Right forelimb (tissue), 1 donor: ENCODE measurements around the gene FAM53B.

ENCODE experiments used
- DNase-seq: peaks from one replicate; pipeline ENCODE4 v3.0.0-alpha.2; 2018

Gene FAM53B

DNA sequence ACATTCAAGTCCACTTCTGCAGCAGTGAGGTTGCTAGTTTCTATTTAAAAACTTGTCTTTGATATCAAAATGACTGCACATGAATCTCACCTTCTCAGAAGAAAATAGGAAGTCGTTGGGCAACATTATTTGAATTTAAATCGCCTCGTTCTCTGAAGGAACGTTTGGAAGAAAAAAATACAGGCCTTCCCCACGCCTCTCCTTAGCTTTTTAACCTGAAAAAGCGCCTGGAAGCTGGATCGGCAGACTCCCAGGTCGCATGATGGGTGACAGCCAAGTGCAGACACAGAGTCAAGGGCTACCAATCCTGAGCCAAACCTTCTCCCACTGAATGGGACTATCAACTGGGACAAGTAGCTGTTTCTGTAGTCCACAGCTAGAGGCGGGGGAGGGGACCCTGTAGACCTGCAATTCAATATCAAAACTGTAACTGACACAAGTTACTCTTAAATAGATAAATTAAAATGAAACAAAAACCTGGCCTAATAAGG is 2.2 kb downstream of the FAM53B start:
- no peak for DNase-seq

DNA sequence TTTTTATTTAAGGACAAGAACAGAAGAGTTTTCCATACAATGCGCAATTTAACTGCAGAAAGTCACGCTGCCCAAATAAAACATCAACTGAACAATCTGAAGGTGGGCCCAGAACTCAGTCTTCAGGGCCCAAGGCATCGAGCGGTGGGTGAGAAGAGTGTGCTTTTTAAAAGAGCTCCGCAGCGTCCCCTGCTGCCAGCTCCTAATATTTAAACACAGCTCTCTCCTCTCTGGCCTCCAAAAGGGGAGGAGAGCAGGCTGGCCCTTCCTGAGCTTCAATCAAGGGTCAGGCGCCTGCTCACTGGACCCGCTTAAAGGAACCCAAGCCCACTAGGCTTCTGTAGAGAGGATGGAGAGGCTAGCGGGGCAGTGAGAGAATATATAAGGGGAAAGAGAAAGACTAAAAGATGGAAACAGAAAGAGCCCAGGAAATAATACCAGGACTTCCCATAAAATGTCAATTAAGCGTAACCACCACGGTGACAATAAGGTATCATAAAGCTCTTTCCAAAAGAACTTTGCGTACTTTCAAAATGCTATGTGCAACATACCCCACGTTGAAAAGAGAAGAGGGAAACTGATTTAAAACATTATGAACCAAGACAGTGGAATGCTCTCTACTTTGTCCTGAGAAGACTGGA is 2.8 kb downstream of the FAM53B start:
- peak; percentile 89 for DNase-seq

DNA sequence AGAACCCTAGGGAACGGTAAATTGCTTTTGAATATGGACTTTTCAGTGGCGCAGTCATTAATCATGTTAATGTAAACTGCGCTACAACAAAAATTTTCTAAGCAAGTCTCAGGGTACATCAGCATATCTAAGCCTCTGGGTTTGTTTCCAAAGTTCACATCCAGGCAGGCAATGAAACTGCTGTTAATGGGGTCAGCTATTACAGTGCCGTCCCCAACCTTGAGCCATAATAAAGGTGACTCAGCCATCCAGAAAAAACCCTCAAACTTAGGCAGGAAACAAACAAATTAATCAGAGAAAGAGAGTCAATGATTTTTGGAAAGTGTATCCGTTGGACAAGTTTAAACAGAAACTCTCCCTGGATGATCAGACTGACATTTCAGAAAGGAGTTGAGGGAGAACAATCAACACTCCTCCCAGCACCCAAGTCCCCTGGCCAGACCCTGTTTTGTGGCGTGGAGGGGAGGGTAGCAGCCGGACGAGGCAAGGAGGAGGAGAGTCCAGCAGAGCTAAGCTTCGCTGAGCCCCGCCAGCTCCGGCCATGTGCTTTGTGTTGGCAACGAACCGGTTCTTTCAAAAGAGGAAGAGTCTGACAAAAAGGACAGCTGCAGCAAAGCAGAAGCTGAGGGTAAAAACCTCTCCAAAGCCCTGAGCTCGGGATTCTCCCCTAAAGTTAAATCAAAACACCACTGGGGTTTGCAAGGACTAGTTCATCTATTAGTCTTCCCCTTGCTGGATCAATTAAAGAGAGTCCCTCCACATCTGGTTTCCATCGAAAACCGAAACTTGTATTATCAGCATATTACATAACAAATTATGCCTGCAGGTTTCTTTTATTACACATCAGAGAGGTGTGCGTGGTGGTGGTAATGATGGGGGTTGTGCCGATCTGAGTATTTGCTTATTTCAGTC is 3.6 kb downstream of the FAM53B start:
- DNase-seq: peak; percentile 79

DNA sequence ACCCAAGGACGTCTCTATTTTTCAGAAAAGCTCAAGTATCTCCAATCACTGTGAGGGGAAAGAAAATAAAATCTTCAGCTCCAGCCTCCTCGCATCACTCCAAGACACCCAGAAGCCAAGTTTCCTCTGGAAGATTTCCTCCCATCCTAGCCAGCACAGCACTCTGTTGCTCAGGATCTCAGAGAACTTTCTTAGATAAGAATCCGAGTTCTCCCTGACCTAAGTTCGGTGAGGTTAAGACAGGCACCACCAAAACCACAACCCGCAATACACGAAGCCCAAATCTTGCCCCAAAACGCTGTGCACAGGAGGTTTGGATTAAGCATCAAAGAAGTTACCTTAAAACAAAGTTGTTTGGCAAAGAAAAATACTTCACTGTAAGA is 4.2 kb downstream of the FAM53B start:
- DNase-seq: peak; percentile 66

DNA sequence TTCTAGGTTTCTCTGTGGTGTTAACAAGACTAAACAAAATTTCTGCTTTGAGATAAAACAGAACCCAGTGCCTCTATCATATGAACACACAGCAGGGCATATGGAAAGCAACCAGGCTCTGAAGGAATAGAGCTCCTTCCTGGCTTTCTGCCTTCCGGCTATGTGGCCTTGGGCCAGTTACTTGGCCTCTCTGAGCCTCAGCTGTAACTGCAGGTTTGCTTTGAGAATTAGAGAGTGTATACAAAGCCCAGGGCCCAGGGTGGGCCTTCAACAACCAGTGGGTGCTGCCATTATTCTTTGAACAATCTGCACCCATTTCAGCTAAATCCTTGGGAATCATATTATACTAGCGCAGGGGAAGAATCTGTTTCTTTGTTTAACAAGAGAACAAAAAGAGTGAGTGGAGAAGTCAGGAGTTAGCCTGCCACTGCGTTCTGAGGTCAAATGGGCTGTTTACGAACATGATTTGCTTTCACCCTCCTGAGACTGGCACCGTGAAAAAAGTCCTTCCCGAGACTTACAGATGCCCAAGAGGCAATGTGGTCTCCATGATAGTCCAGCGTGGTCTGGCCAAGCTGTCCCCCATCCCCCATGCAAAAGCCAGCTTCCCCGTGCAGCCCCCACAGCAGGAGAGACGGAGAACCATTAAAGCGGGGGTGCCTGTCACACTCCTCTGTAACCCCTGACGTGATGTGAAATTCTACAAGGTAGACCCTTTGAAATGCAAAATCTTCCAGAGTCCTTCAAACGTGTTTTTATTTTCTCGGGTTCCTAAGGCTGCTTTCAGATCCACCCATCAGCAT is 4.9 kb downstream of the FAM53B start:
- no peak for DNase-seq

DNA sequence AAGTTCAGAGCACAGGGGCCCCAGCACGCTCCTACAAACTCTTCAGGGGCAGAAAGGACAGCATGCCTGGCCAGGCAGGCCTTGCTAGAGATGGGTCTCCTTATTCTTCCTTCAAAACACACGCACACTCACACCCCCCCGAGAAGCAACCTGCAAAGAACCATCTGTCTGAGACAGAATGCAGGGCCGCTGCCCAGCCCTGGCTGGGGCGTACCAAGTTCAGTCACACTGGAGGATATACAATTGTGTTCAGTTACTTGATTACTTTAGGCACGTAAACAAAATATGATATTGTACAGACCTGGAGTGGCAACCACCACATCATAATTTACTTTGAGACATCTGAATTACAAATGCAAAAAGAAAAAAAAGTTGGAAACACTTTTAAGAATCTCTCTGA is 5.7 kb downstream of the FAM53B start:
- no peak for DNase-seq

DNA sequence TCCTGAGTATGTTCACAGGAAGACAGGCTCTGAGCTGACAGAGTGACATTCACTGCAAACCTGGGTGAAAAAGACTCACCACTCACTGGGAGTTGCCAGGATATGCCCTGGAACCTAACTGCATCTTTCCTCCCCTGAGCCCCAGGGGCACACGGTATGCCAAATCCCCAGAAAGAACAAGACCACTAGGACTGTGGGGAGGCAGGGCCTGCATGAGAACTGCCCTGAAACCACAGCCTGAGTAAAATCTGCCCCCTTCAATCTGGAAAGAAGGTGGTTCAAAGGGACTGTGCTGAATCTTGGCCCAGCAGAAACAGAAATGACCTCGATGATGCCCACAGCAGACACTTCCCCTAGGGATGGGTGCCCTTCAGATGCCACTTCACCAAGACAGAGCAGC is 6.5 kb downstream of the FAM53B start:
- no peak for DNase-seq

DNA sequence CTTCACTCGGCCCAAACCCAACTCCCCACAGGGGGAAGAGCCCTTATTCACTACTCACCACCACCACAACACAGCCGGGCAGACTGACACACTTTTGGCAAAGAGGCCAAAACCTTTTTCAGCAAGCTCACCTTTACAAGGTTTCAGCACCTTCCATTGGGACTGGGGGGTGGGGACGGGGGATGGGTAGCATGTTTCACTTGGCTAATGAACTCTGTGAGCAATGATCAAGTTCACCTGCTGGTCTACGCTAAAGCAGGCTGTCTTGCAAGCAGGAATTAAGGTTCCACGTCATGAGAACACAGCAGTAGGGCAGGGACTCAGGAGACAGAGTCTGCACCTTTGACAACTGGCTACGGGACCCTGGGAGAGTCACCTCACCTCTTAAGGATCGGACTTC is 7.0 kb downstream of the FAM53B start:
- no peak for DNase-seq

DNA sequence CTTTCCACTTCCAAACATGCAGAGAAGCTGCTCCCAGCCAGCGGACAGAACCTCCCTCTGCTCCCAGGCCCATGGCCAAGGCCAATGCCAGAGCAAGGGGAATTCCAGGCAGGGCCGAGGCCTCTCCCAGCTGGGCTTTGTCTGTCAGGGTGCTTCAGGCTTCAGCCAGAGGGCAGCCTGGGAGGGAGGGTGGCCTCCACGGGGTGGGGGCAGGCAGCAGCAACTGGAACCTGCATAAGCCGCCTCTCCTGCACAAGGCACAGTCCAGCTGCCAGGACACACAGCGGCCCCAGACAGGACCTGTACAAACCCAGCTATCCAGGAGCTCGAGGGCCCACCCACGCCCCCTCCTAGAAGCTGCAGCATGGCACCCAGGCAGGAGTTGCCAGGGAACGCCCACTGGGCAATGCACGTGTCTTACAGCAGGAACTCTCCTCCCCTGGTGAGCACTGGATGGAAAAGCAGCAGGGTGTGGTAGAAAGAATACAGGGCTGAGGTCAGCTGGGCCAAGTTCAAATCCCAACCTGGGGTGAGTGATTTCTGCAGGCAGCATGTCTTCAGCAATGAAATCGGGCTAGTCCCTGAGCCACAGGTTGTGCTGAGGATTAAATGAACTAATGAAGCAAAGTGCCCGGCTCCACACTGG is 7.6 kb downstream of the FAM53B start:
- peak; percentile 69 for DNase-seq

DNA sequence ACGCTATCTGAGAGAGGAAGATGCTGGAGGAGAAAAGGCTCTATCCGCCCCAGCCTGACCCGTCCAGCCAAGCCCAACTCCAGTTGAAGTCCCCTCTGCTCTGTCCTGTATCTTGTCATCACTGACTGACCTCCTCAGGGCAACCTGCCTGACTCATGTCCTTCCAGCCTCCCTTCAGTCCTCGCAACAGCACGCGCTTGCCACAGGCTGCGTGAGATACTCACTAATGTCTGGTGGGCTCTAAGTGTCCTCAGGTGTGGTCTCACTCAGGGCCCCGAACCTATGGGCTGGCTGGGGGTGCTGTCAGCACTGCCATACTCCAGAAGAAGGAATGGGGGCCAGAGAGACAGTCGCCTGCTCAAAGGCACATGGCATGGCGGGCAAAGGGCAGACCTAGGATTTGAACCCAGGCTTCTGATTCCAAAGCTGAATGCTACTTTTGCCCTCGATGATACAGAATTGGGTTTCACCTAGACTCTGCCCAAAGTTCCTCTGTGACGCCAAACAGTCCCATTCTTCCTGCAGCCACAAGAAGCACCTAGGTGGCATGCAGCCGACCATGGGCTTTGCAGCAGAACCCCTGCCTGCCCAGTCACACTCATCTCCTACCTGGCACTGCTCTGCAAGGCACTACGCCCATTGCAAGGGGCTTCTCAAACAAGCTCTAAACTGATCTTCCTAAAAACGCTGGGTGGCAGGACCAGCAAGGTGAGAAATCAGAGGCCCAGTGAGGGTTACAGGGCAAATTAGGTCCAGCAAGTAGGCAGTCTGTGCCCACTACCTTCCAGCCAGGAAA is 8.5 kb downstream of the FAM53B start:
- DNase-seq: no peak

DNA sequence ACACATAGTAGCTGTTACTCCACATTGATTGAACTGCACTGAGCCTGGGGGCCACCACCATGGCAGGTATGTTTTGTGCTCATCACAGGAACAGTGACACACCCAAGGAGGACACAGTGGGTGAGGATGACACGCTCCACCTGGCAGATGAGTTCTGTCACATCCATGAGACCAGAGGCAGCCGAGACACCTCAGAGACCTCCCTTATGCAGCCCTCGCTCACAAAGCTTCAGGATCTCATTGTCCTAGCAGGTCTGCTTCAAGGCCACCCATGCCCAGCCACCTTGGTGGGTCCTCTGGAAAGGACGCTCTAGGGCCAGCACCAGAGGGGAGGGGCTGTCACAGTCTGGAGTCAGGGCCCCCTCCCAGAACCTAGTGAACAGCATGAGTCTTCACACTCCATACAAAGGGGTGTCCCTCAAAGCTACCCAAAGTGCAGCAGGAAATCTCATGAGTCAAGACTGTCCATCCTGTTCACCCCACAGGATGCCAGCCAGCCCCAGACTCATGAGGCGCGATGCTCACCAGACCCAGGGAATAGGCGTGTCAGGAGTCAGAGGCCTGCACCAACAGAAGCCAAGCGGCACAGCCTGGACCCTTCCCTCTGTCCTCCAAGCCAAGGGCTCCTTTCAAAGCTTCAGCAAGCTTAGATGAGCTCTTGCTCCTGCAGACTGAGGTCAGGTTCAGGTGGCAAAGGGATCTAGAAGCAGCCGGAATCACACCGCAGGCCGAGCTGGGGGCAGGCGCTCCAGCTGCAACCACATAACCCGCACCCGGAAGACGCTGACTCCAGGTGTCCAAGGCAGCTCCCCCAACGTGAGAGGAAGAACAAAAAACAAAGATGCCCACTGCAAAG is 9.6 kb downstream of the FAM53B start:
- DNase-seq: no peak

DNA sequence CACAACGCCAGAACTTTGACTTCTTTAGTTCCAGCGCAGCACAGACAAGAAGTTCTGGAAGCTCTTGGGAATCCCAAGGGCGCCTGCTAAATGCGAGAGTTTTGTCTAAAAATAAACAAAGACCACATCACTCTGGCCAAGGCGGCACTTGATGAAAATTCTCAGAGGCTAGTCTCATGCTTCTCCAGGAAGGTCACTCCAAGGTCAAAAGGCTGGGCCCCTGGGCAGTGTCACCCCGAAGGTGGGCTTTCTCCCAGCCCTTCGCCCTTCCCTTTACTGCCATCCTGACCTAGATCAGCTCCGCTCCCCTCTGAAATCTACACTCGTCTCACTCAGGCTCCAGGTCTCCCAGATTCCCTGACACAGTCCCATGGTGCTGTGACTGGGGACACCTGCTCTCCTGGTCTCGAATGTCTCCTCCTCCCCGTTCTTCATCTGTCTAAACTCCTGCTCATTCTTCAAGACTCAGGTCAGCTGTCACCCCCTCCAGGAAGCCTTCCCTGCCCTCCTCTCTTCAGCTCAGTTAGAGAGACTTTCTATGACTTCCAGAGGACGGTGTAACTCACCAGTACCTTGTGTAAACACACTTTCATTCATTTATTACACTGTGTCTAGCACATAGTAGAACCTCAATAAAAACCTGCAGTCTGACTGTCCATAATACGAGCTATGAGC is 10.5 kb downstream of the FAM53B start:
- no peak for DNase-seq

DNA sequence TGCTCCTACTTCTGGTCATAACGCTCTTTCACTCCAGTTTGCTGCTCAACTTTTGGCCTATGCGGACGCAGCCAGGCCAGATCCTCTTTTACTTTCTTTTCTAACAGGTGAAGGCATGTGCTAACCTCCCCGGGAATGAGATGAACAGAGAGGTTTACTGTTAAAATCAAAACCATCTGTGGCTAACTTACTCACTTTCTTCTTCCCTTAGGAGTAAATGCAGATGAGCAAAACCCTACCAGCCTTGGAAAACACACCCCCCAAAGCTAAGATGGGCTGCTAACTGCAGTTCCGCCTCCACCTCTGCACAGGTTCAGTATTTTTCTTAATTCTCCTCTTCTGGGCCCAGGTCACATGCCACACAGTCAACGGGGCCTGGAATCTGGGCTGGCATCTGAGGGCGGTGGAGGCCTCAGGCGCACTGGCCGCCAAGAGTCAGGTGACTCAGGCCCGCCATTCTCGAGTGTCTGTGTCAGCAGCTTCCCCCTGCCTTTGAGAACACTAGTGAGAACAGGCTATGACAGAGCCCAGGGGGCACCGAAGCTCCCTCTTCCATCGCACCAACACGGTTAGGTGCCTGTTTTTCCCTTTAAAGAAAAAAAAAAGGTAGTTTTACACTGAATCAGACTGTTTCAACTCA is 11.1 kb downstream of the FAM53B start:
- DNase-seq: no peak

DNA sequence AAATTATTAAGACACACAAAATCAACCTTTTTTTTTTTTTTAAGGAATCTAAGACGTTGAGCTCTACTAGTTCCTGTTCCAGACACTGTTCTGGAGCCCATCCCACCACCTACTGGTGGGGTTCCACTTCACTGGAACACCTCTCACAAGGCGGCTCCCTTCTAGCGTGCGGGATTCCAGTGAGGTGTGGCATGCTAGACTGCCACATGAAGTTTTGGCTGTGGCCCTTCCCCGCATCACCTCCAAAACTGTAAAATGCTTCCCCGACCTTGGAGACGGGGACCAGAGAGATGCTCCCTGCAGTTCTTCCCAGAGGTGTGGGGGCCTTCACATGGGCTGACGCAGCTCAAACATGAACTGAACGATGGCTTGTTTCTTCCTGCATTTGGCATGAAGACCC is 12.6 kb downstream of the FAM53B start:
- no peak for DNase-seq

DNA sequence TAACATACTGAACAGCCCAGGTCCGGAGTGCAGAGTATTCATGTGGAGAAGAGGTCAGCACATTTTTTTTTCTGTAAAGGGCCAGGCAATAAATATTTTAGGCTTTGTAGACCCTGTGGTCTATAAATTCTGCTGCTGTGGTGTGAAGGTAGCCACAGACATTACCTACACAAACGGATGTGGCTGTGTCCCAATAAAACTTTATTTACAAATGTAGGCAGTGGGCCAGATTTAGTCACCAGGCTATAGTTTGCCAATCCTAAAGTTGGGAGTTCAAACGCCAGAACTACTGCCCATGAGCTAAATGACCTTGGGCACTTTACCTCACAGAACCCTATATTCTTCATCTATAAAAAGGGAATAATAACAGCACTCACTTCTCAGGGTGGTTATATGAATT is 13.4 kb downstream of the FAM53B start:
- DNase-seq: no peak

DNA sequence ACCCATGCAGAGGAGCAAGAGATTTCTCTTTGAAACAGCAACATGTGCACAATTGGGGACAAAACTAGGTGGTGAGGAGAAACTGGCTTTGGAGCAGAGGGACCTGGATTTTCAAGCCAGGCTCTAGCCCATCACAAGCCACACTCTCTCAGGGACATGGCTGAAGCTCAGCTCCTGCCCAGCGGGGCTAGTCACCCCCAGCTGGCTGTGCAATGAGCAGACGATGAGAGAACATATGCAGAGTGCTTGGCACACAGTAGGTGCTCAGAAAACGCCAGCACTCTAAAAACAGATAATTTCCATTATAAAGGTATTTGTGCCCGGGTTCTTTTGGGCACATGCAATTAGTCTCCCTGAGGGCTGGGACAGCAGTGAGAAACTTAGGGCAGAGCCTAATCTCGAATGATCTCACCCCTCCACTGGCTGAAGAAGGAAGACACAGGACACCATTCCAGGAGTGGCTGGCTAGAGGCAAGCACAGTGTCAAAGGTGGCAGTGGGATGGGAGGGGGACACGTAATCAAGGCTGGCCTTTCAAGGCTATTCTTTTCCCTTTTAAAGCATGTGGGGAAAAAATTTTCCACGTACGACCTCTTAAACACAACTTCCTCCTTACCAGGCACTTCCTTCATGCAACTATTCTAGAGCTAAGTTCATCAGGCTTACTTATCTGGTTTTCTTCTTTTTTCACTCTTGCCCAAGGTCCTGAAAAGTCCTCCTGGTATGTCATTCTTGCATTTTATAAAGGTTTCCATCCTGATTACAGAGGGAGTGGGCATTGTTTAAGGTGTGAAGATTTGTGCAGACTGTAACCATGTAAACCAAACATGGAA is 15.1 kb downstream of the FAM53B start:
- DNase-seq: peak; percentile 31

DNA sequence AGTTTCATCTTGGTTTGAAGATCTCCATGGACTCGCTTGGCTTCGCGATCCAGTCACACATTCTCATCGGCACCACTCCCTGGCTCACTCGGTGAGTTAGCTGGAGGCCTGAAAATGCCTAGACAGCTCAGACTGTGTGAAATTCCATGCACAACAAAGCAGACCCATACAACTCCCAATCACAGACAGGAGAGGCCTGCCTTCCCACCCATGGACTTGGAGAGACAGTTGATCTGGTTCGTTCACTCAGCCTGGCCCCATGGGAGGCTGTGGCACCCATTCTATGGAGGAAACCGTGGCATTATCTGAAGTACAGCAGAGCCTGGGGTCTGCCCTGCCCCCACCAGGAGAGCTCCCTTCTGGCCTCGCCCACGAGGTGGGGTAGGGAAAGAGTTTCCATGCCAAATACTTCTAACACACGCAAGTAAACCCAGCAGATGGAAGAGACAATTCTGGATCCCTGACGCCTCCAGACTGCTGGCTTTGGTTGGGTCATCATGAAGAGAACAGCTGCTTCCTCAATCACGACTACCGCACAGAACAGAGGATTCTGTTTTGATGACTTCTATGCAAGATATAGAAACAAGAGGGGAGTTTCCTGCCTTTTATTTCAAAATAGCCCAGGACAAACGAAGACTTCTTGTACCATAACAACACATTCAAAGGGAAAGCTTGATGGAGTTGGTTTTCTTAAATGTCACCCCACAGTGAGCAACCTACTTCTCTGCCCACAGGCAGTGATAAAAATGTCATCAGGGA is 15.9 kb downstream of the FAM53B start:
- DNase-seq: peak; percentile 52

DNA sequence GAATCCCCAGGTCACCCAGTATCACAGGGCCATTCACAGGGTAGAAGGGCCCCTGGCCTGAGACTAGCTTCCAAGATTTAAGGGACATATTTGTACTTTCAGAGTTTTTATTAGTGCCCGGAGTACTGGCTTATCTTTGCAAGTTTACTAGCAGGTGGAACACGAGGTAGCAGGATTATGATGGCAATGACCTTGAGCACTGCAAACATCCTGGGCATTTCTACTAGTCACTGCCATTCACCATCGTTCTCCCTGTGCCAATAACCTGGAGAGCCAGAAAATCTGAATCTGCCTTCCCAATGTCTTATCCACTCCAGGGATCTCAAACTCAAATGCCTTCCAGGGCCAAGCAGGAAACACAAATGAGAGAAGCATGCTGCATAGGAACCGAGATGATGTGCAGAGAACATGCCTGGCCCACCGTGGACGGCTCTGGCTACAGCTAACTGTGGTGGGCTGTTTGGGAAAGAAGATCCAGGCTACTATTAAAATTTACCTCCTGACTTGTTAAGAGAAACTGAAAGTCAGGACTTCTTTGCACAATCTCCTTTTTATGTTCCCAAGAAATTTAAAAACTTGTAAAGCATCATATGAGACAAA is 16.7 kb downstream of the FAM53B start:
- DNase-seq: peak; percentile 25
